ENCODE measurements around the gene AUTS2.

Gene AUTS2

GRCh38 chr7:70116244-70116643 is 518.0 kb downstream of the AUTS2 start:
- ChIA-PET CTCF (interaction anchor here (0.6 to 0.8 kb wide), 2 partner anchors 9 to 592 kb away, joined by 3 to 4 read pairs; no protein-coding TSS in a partner anchor), POLR2A (no interaction called here)
- no peaks in the 10 kb centered on the region for H3K4me1 ChIP-seq (ENCODE audit: control insufficient read depth, insufficient read depth, low read length)
- H3K36me3 ChIP-seq (ENCODE audit: control insufficient read depth in 2 of 2, insufficient read depth in 1 of 2, low read length in 2 of 2) = peaks cover 0 to 11% of the 10 kb centered on the region in 2 experiments; a peak in 1 of 3 replicates
- H3K27ac ChIP-seq (ENCODE audit: extremely low read depth, low read depth, low read length) = no peak overlapping the region
- H3K4me3 ChIP-seq (ENCODE audit: low read depth, low read length) = no peak overlapping the region
- H3K9me3 ChIP-seq (ENCODE audit: control insufficient read depth, insufficient read depth, low read depth, low read length) = no peaks in the 10 kb centered on the region
- TF ChIP-seq, protein P1, sequence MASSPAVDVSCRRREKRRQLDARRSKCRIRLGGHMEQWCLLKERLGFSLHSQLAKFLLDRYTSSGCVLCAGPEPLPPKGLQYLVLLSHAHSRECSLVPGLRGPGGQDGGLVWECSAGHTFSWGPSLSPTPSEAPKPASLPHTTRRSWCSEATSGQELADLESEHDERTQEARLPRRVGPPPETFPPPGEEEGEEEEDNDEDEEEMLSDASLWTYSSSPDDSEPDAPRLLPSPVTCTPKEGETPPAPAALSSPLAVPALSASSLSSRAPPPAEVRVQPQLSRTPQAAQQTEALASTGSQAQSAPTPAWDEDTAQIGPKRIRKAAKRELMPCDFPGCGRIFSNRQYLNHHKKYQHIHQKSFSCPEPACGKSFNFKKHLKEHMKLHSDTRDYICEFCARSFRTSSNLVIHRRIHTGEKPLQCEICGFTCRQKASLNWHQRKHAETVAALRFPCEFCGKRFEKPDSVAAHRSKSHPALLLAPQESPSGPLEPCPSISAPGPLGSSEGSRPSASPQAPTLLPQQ (tag by site-specific recombination; IDR thresholded peaks at IDR 0.05) = no peak
- TF ChIP-seq OVOL3 (tag by site-specific recombination; IDR thresholded peaks at IDR 0.05) = no peak
- TF ChIP-seq ZNF423 (tag by site-specific recombination; IDR thresholded peaks at IDR 0.05) = no peak
- no peak for TF ChIP-seq ZNF645 (tag by site-specific recombination; IDR thresholded peaks at IDR 0.05)
- TF ChIP-seq ZNF501 (tag by site-specific recombination; IDR thresholded peaks at IDR 0.05) = no peak
- TF ChIP-seq AEBP2 (tag by site-specific recombination; IDR thresholded peaks at IDR 0.05; ENCODE audit: borderline replicate concordance) = no peak
- TF ChIP-seq ZNF354C (tag by site-specific recombination; IDR thresholded peaks at IDR 0.05; ENCODE audit: borderline replicate concordance, low read depth) = no peak
- TF ChIP-seq ZNF214 (tag by site-specific recombination; IDR thresholded peaks at IDR 0.05; ENCODE audit: borderline replicate concordance) = no peak
- TF ChIP-seq ZNF449 (tag by site-specific recombination; IDR thresholded peaks at IDR 0.05) = no peak
- TF ChIP-seq ZNF830 (tag by site-specific recombination; IDR thresholded peaks at IDR 0.05; ENCODE audit: low read depth) = no peak
- no peak for TF ChIP-seq ZSCAN30 (tag by site-specific recombination; IDR thresholded peaks at IDR 0.05)
- no peak for TF ChIP-seq TRIM28 (IDR thresholded peaks at IDR 0.05; ENCODE audit: borderline replicate concordance, low read length)
- TF ChIP-seq, protein P2, sequence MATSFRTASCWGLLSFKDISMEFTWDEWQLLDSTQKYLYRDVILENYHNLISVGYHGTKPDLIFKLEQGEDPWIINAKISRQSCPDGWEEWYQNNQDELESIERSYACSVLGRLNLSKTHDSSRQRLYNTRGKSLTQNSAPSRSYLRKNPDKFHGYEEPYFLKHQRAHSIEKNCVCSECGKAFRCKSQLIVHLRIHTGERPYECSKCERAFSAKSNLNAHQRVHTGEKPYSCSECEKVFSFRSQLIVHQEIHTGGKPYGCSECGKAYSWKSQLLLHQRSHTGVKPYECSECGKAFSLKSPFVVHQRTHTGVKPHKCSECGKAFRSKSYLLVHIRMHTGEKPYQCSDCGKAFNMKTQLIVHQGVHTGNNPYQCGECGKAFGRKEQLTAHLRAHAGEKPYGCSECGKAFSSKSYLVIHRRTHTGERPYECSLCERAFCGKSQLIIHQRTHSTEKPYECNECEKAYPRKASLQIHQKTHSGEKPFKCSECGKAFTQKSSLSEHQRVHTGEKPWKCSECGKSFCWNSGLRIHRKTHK (tag by site-specific recombination; IDR thresholded peaks at IDR 0.05) = no peak
- TF ChIP-seq ZNF621 (tag by site-specific recombination; IDR thresholded peaks at IDR 0.05) = no peak
- TF ChIP-seq, protein P3, sequence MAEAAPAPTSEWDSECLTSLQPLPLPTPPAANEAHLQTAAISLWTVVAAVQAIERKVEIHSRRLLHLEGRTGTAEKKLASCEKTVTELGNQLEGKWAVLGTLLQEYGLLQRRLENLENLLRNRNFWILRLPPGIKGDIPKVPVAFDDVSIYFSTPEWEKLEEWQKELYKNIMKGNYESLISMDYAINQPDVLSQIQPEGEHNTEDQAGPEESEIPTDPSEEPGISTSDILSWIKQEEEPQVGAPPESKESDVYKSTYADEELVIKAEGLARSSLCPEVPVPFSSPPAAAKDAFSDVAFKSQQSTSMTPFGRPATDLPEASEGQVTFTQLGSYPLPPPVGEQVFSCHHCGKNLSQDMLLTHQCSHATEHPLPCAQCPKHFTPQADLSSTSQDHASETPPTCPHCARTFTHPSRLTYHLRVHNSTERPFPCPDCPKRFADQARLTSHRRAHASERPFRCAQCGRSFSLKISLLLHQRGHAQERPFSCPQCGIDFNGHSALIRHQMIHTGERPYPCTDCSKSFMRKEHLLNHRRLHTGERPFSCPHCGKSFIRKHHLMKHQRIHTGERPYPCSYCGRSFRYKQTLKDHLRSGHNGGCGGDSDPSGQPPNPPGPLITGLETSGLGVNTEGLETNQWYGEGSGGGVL (tag by site-specific recombination; IDR thresholded peaks at IDR 0.05) = no peak
- TF ChIP-seq ZNF37A (tag by site-specific recombination; IDR thresholded peaks at IDR 0.05) = no peak
- no peak for TF ChIP-seq ZNF571 (tag by site-specific recombination; IDR thresholded peaks at IDR 0.05)
- no peak for TF ChIP-seq SCRT1 (tag by site-specific recombination; IDR thresholded peaks at IDR 0.05; ENCODE audit: borderline replicate concordance)
- no peak for TF ChIP-seq GLI4 (tag by site-specific recombination; IDR thresholded peaks at IDR 0.05)
- no peak for TF ChIP-seq ZBTB26 (tag by site-specific recombination; optimal IDR thresholded peaks at IDR 0.05)
